Activated naive CD4-positive, alpha-beta T cell treated with anti-CD3 and anti-CD28 coated beads, Interleukin-2, amount 50 U/mL, for 24 hours (primary cell): ENCODE measurements around the gene DDR2.

Experiments
- H3K27ac Mint-ChIP-seq: one replicate; pipeline ENCODE4 v1.8.0; 2021; ENCODE audit warnings: mild to moderate bottlenecking, mixed read lengths
- H3K27me3 Mint-ChIP-seq: one replicate; pipeline ENCODE4 v1.8.0; 2021; ENCODE audit warnings: mixed read lengths
- H3K36me3 Mint-ChIP-seq: one replicate; pipeline ENCODE4 v1.8.0; 2021; ENCODE audit warnings: mixed read lengths
- H3K4me1 Mint-ChIP-seq: one replicate; pipeline ENCODE4 v1.8.0; 2021; ENCODE audit warnings: mixed read lengths
- H3K4me3 Mint-ChIP-seq: one replicate; pipeline ENCODE4 v1.8.0; 2021; ENCODE audit warnings: mild to moderate bottlenecking, mixed read lengths
- H3K9me3 Mint-ChIP-seq: one replicate; pipeline ENCODE4 v1.8.0; 2021; ENCODE audit warnings: mixed read lengths

Gene DDR2

DNA sequence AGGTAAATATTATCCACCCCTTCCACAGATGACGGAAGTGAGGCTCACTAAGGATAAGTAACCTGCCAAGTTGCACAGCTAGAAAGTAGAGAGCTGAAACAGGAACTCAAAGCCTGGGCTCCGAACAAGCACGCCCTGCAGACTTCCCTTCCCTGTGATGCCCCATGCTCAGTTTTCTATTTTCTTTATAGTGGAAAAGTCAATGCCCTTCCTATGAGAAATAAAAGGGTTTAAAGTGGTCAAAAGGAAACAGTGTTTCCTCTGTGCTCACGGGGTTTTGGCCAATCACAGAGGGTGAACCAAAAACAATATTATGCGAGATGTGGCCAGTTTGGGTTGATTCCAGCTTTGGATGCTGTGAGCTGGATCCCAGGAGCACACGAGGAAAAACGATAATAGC is 44.5 kb downstream of the DDR2 start:
- no peaks in the 10 kb centered on the region for H3K9me3 Mint-ChIP-seq

DNA sequence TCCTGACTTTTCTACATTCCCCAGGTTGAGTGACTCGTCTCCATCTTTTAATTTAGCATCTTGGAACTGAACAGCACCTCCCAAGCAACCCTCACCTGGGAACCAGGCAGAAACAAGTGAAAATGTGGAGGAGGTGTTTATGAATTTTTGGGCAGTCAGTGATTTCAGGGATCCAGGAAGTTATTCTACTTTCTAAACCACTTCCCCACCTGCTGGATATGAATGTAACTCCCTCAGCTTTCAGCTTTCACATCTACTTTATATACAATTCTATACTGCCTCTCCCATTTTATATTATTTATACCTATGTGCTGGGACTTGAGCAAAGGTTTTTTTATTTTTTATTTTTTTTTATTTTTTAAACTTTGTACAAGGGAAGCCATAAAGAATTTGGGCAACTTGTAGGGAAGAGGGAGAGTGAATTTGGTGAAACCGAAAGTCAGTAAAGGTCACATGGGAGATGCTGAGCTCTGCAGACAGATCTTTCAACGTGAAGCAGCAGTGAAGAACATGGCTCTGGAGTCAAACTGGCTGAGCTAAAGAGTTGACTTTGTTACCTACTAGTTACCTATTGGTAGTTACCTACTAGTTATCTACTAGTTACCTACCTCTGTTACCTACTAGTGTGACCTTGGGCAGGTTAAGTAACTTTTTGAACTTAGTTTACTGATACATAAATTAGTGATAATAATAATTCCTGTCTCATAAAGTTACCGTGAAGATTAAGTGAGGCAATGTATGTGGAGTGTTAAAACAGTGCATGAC is 45.5 kb downstream of the DDR2 start:
- Mint-ChIP-seq H3K27ac (no peak overlapping the region), H3K9me3 (no peaks in the 10 kb centered on the region), H3K4me3 (no peak overlapping the region), H3K36me3 (no peaks in the 10 kb centered on the region), H3K4me1 (no peaks in the 10 kb centered on the region), H3K27me3 (no peaks in the 10 kb centered on the region)

More for the DNA sequence above, 44.5 kb downstream of the DDR2 start:
- no peaks in the 10 kb centered on the region for H3K27me3 Mint-ChIP-seq
- no peaks in the 10 kb centered on the region for H3K36me3 Mint-ChIP-seq
- no peaks in the 10 kb centered on the region for H3K4me1 Mint-ChIP-seq
- no peak overlapping the region for H3K27ac Mint-ChIP-seq
- no peak overlapping the region for H3K4me3 Mint-ChIP-seq

GRCh38 chr1:162678439-162678838 is 46.2 kb downstream of the DDR2 start:
- Mint-ChIP-seq H3K27me3 (no peaks in the 10 kb centered on the region), H3K4me3 (no peak overlapping the region), H3K27ac (no peak overlapping the region), H3K4me1 (no peaks in the 10 kb centered on the region), H3K36me3 (no peaks in the 10 kb centered on the region), H3K9me3 (no peaks in the 10 kb centered on the region)

GRCh38 chr1:162679298-162679697 is 47.0 kb downstream of the DDR2 start:
- H3K27me3 Mint-ChIP-seq, result no peaks in the 10 kb centered on the region
- no peak overlapping the region for H3K4me3 Mint-ChIP-seq
- no peaks in the 10 kb centered on the region for H3K9me3 Mint-ChIP-seq
- H3K27ac Mint-ChIP-seq, result no peak overlapping the region
- H3K4me1 Mint-ChIP-seq, result no peaks in the 10 kb centered on the region
- H3K36me3 Mint-ChIP-seq, result no peaks in the 10 kb centered on the region

- H3K27me3 Mint-ChIP-seq, result no peaks in the 10 kb centered on the region
- H3K9me3 Mint-ChIP-seq, result no peaks in the 10 kb centered on the region
- no peak overlapping the region for H3K27ac Mint-ChIP-seq
- no peaks in the 10 kb centered on the region for H3K36me3 Mint-ChIP-seq
- no peak overlapping the region for H3K4me3 Mint-ChIP-seq
- H3K4me1 Mint-ChIP-seq, result no peaks in the 10 kb centered on the region
These were observed 48.3 kb downstream of the DDR2 start for GRCh38 chr1:162680419-162681121.

DNA sequence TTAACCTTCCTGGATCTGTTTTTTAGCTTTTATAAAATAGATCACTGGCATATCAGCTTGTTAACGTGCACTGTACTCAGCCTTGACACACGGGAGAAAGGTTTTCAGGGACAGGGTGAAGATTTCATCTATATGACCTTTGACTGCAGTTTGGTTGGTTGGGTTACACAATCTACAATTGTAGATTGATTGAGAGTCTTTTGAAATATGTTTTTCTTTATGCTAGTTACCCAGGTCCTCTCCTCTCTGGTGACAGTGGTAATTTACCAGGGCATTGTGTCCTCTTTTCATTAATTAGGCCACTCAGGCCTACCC is 48.8 kb downstream of the DDR2 start:
- no peak overlapping the region for H3K4me3 Mint-ChIP-seq
- H3K9me3 Mint-ChIP-seq, result no peaks in the 10 kb centered on the region
- H3K27me3 Mint-ChIP-seq, result no peaks in the 10 kb centered on the region
- no peaks in the 10 kb centered on the region for H3K4me1 Mint-ChIP-seq
- H3K36me3 Mint-ChIP-seq, result no peaks in the 10 kb centered on the region
- no peak overlapping the region for H3K27ac Mint-ChIP-seq

DNA sequence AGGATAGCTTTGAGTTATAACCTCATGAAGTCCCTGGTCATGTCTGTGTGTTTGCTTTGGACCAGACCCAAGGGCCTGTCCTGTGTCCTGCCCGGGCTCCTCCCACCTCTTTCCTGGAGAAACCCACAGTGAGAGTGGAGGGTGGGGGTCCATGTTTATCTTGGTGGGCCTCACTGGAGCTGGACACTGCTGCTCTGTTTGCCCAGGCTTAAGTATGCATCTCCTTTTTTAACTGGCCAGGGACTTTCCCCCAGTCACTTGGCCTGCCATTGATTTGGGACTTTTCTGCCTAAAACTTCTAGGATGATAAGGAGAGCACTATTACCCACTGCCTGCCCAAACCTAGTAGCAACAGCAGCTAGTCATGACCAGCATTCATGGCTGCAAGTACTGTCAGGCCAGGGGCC is 49.8 kb downstream of the DDR2 start:
- H3K4me1 Mint-ChIP-seq, result no peaks in the 10 kb centered on the region
- no peaks in the 10 kb centered on the region for H3K27me3 Mint-ChIP-seq
- H3K36me3 Mint-ChIP-seq, result no peaks in the 10 kb centered on the region
- no peak overlapping the region for H3K4me3 Mint-ChIP-seq
- H3K27ac Mint-ChIP-seq, result no peak overlapping the region
- no peaks in the 10 kb centered on the region for H3K9me3 Mint-ChIP-seq

DNA sequence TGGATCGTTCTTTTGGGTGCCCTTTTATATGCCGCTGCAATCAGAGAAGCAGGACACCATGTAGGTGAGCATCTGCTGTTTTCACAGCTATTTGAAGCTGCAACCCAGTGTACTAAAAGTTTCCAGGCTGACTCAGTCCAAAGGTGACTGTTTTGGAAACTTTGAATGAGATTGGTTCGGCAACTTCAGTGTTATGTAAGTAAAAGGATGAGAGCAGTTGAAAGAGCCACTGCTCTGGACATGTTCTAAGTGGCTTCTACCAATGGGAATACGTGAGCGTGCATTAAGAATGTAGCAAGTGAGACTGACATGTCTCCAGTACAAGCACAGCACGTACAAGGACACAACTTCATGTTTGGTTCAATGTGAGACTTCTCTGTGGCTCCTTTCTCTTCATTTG is 55.6 kb downstream of the DDR2 start:
- no peak overlapping the region for H3K27ac Mint-ChIP-seq
- H3K27me3 Mint-ChIP-seq, result no peaks in the 10 kb centered on the region
- no peaks in the 10 kb centered on the region for H3K9me3 Mint-ChIP-seq
- H3K4me3 Mint-ChIP-seq, result no peak overlapping the region
- H3K4me1 Mint-ChIP-seq, result no peaks in the 10 kb centered on the region
- H3K36me3 Mint-ChIP-seq, result no peaks in the 10 kb centered on the region

DNA sequence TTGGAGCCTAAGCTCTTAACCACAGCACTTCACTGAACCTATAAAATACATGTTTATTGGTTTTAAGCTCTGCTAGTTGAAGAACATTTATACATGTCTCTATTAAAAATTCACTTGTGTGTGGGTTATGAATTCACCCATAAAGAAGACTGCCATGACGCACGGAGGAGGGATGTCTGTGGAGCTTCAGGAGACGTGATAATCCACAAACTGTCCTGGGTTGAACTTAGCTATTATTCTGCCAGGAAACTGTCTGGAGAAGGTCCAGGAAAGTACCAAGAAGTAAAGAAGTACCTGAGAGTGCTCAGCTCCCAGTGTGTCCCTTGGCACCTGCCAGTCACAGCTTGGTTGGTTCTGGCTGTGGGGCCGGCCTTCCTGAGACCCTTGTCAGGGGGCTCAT is 56.3 kb downstream of the DDR2 start:
- Mint-ChIP-seq H3K4me3 (no peak overlapping the region), H3K9me3 (no peaks in the 10 kb centered on the region), H3K27me3 (no peaks in the 10 kb centered on the region), H3K36me3 (no peaks in the 10 kb centered on the region), H3K27ac (no peak overlapping the region), H3K4me1 (no peaks in the 10 kb centered on the region)

DNA sequence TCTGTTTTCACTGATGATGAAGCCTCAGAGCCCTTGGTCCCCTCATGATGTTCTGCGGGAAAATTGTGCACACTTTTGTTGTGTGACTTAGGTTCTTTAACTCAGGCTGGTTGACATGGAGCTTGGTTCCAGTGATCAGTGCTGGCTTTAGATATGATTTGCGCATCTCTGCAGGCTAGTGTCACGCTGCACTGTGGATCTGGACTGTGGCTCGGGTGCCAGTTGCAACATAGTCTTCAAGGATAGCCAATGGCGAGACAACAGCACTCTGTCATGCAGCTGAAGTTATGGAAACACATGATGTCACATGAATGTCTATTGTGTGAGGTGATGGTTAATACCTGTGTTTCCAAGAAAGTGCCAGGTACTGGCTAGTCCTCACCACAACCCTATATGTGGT is 56.7 kb downstream of the DDR2 start:
- no peaks in the 10 kb centered on the region for H3K9me3 Mint-ChIP-seq
- no peaks in the 10 kb centered on the region for H3K27me3 Mint-ChIP-seq
- no peaks in the 10 kb centered on the region for H3K4me1 Mint-ChIP-seq
- no peak overlapping the region for H3K4me3 Mint-ChIP-seq
- no peaks in the 10 kb centered on the region for H3K36me3 Mint-ChIP-seq
- no peak overlapping the region for H3K27ac Mint-ChIP-seq

DNA sequence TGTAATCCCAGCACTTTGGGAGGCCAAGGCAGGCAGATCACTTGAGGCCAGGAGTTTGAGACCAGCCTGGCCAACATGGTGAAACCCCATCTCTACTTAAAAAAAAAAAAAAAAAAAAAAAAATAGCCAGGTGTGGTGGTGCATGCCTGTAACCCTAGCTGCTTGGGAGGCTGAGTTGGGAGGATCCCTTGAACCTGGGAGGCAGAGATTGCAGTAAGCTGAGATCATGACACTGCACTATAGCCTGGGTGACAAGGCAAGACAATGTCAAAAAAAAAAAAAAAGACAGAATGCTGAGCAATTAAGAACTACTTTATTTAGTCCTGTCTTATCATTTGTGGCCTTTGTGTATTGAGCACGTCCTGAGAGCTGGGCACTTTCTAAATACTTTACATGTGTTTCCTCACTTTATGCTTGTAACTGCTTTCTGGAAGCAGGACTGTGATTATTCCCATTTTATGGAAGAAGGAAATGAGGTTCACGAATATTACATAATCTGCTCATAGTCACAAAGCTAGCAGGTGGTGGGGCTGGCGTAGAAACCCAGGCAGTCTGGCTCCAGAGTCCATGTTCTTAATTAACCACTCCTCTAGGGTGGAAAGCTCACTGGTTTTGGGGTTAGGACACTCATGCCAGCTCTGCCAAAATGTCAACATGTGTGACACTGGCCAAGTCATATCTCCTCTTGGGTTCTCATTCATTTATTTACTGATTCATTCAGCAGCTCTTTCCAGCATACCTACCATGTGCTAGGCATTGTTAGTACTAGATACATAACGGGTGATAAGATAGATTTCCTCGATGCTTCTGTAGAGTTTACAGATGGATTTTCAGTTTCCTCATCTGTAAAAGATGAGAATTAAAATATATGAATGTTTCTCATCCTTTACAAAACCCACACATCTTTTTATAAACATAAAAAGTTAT is 57.7 kb downstream of the DDR2 start:
- Mint-ChIP-seq H3K4me3 (no peak overlapping the region), H3K27me3 (no peaks in the 10 kb centered on the region), H3K36me3 (no peaks in the 10 kb centered on the region), H3K4me1 (no peaks in the 10 kb centered on the region), H3K9me3 (no peaks in the 10 kb centered on the region), H3K27ac (no peak overlapping the region)

DNA sequence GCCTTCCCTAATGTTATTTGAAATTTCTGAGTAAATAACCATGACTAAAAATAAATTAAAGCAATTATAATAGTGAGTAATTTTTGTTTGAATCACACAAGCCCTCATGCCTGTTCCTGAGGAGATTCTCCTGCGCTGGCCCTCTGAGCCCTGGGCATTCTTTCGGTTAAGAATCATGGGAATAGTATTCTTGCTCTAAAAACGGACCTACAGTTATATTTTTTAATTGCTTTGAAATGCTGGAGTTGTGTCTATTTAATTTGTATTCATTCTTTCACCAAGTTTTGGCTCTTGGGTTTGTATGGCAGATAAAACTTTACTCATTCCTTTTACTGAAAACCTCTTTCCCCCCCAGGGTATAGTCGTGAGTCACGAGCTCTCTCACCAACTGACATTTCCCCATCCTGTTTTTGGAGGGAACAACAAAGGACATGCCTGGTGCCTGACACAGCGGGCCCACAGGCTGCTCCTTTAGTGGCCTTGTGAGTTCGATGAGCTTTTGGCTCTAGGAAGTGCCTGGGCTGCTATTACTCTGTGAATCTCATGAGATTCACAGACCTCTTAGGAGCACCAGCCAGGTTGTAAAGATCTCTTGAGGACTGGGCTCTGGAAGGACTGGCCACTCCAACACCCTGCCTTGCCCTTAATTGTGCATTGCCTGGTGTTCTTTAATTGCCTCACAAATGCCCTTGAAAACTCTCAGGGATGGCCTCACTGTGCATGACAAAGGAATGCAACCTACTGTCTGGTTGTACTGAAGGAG is 58.6 kb downstream of the DDR2 start:
- H3K36me3 Mint-ChIP-seq, result no peaks in the 10 kb centered on the region
- H3K27ac Mint-ChIP-seq, result no peak overlapping the region
- no peaks in the 10 kb centered on the region for H3K27me3 Mint-ChIP-seq
- no peaks in the 10 kb centered on the region for H3K4me1 Mint-ChIP-seq
- no peaks in the 10 kb centered on the region for H3K9me3 Mint-ChIP-seq
- H3K4me3 Mint-ChIP-seq, result no peak overlapping the region

GRCh38 chr1:162691999-162692575 is 59.8 kb downstream of the DDR2 start:
- Mint-ChIP-seq H3K27me3 (no peaks in the 10 kb centered on the region), H3K9me3 (no peaks in the 10 kb centered on the region), H3K4me3 (no peak overlapping the region), H3K4me1 (no peaks in the 10 kb centered on the region), H3K27ac (no peak overlapping the region), H3K36me3 (no peaks in the 10 kb centered on the region)

GRCh38 chr1:162694911-162695310 is 62.6 kb downstream of the DDR2 start:
- no peaks in the 10 kb centered on the region for H3K27me3 Mint-ChIP-seq
- no peaks in the 10 kb centered on the region for H3K9me3 Mint-ChIP-seq
- H3K36me3 Mint-ChIP-seq, result no peaks in the 10 kb centered on the region
- no peak overlapping the region for H3K4me3 Mint-ChIP-seq
- no peaks in the 10 kb centered on the region for H3K4me1 Mint-ChIP-seq
- H3K27ac Mint-ChIP-seq, result no peak overlapping the region

DNA sequence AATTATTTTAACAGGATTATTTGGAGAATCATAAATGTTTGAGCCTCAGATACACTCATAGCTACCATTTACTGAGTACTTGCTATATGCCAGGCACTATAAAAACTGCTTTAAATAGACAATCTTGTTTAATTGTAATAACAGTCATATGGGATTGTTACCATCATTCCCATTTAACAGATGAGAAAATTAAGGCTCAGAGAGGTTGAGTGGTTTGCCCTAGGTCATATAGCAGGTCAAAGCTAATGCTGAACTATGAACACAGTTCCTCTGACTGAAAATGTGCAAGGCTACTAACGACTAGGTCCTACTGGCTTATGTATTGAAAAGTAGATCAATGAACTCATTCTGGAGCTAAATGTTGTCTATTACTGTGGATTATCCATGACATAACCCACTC is 63.4 kb downstream of the DDR2 start:
- no peak overlapping the region for H3K4me3 Mint-ChIP-seq
- H3K27me3 Mint-ChIP-seq, result no peaks in the 10 kb centered on the region
- no peaks in the 10 kb centered on the region for H3K4me1 Mint-ChIP-seq
- H3K27ac Mint-ChIP-seq, result no peak overlapping the region
- no peaks in the 10 kb centered on the region for H3K9me3 Mint-ChIP-seq
- H3K36me3 Mint-ChIP-seq, result no peaks in the 10 kb centered on the region
